HL-60/S4 treated with retinoic acid at 250 ng/mL for 4 days and 3 days (cell line): ENCODE data around the gene NMNAT3.
"Not testable (repeated sequence)": the region's sequence is repeated elsewhere in the genome, so short reads cannot be mapped to it uniquely, and the experiment has no call there.

Experiments used
- in situ Hi-C: fragments of 300-500 bp; cut with MboI; formaldehyde crosslinking; loops from 2 replicates; pipeline ENCODE4 v1.7.0; 2022; ENCODE audit warnings: low sequenced_read_pairs

Gene NMNAT3

GRCh38 chr3:139586420-139587017 is 91.3 kb downstream of the NMNAT3 start:
- in situ Hi-C loops = no loop called here

GRCh38 chr3:139585820-139586219 is 92.0 kb downstream of the NMNAT3 start:
- in situ Hi-C loops = no loop called here

- in situ Hi-C loops = not testable (repeated sequence)
Observed at GRCh38 chr3:139583651-139584050, 94.1 kb downstream of the NMNAT3 start.

GRCh38 chr3:139578783-139579182 is 99.0 kb downstream of the NMNAT3 start:
- in situ Hi-C loops = no loop called here

GRCh38 chr3:139577909-139578308 is 99.9 kb downstream of the NMNAT3 start:
- in situ Hi-C loops = no loop called here

GRCh38 chr3:139577346-139577745 is 100.4 kb downstream of the NMNAT3 start:
- in situ Hi-C loops = no loop called here

- in situ Hi-C loops = no loop called here
Observed at GRCh38 chr3:139574026-139574947, 103.5 kb downstream of the NMNAT3 start.

GRCh38 chr3:139572847-139573672 is 104.7 kb downstream of the NMNAT3 start:
- in situ Hi-C loops = no loop called here

GRCh38 chr3:139571711-139572110 is 106.1 kb downstream of the NMNAT3 start:
- in situ Hi-C loops = no loop called here

- in situ Hi-C loops = no loop called here
Observed at GRCh38 chr3:139564294-139564861, 113.4 kb downstream of the NMNAT3 start.

- in situ Hi-C loops = no loop called here
Observed at GRCh38 chr3:139561959-139562676, 115.7 kb downstream of the NMNAT3 start.

GRCh38 chr3:139561255-139561817 is 116.4 kb downstream of the NMNAT3 start:
- in situ Hi-C loops = no loop called here

- in situ Hi-C loops = no loop called here
Observed at GRCh38 chr3:139560411-139560810, 117.4 kb downstream of the NMNAT3 start.

- in situ Hi-C loops = no loop called here
Observed at GRCh38 chr3:139559541-139559940, 118.2 kb downstream of the NMNAT3 start.

GRCh38 chr3:139558351-139559266 is 119.2 kb downstream of the NMNAT3 start:
- in situ Hi-C loops = no loop called here

GRCh38 chr3:139557041-139557440 is 120.7 kb downstream of the NMNAT3 start:
- in situ Hi-C loops = no loop called here

- in situ Hi-C loops = no loop called here
Observed at GRCh38 chr3:139555249-139555648, 122.5 kb downstream of the NMNAT3 start.

- in situ Hi-C loops = no loop called here
Observed at GRCh38 chr3:139554628-139555027, 123.1 kb downstream of the NMNAT3 start.
